Right lobe of liver (tissue), 6 donors: Measurements from ENCODE around the gene UGT1A4. TPM values are rescaled to one million over a fixed set of nuclear protein-coding genes. Genes with fewer than 3 reads are reported as not detected.

Experiments used
- ATAC-seq, 4 donors: fragments of 200-7000 bp; cut with Tn5 transposase; one replicate each; pipeline ENCODE4 v1.9.1; 2020; ENCODE audit warnings: mild to moderate bottlenecking in 4 of 4, moderate library complexity in 4 of 4
- DNase-seq, 3 donors: peaks; one replicate each; pipeline ENCODE4 v3.0.0-alpha.2; 2020
- H3K27ac ChIP-seq, 3 donors: fragments of 200-600 bp; one replicate each; pipeline ENCODE4 v1.8.0; 2022
- H3K27me3 ChIP-seq, 2 donors: fragments of 200-600 bp; one replicate each; pipeline ENCODE4 v1.8.0; 2022
- H3K36me3 ChIP-seq, 4 donors: fragments of 200-600 bp; sonication (generic) in 1 of 4; one replicate each; pipeline versions ENCODE4 v1.5.1 to v1.8.0; 2017 to 2022; ENCODE audit warnings: control low read depth in 1 of 4
- H3K4me1 ChIP-seq, 4 donors: fragments of 200-600 bp; sonication (generic) in 1 of 4; one replicate each; pipeline versions ENCODE4 v1.5.1 to v1.8.0; 2017 to 2022; ENCODE audit warnings: control low read depth in 1 of 4
- H3K4me3 ChIP-seq, 3 donors: fragments of 200-600 bp; one replicate each; pipeline ENCODE4 v1.8.0; 2022
- H3K9me3 ChIP-seq, 4 donors: fragments of 200-600 bp; sonication (generic) in 1 of 4; one replicate each; pipeline versions ENCODE4 v1.5.1 to v1.8.0; 2017 to 2022; ENCODE audit warnings: control low read depth in 1 of 4
- CTCF ChIP-seq, 4 donors: fragments of 200-600 bp in 3 of 4; fragments of 450-650 bp in 1 of 4; IDR thresholded peaks; one replicate each; pipeline versions ENCODE4 v1.5.1 to v1.8.0; 2016 to 2022; ENCODE audit warnings: antibody characterized with exemption in 4 of 4, mild to moderate bottlenecking in 2 of 4
- POLR2A ChIP-seq: fragments of 450-650 bp; IDR thresholded peaks from one replicate; pipeline ENCODE4 v1.6.1; 2017; ENCODE audit warnings: antibody characterized with exemption, mild to moderate bottlenecking
- WGBS: methylation state at CpG from one replicate; pipeline ENCODE4 v1.1.6; 2018; ENCODE audit warnings: low coverage, low lambda C conversion rate; ENCODE audit not compliant: insufficient coverage; ENCODE audit errors: missing lambda C conversion rate; 5-methylcytosine and 5-hydroxymethylcytosine counted together
- intact Hi-C, 2 donors: fragments of 100-400 bp; cut with DNase I; formaldehyde crosslinking; loops; one replicate each; pipeline versions ENCODE4 v1.11.2 to v1.14.1; 2022
- total RNA-seq, 6 experiments: library from RNA; depleted of rRNA in 2 of 6; stranded (reverse); fragments of >200 nt in 2 of 6; fragmentation: NEBNext Ultra II Directional in 3 of 6; extraction: Animal tissue kit (Norgen Biotek cat#: 25700) in 3 of 6; gene quantifications; one replicate each; pipeline versions ENCODE4 v1.1.0 to v1.2.4, GENCODE V29; 2016 to 2023
- donor health status: DM: no; HTN: yes; CAD: no.
- donor health status: DM: no; HTN: no; CAD: no.
- donor health status: DM: no; HTN: no; CAD: no.
- donor health status: DM: no; HTN: yes; CAD: no.
- donor health status: DM: no; HTN: yes; CAD: no.

Gene UGT1A4
- total RNA-seq, 6 experiments from 2014 or later, result 98.7 to 1,011 (median 214) TPM

DNA sequence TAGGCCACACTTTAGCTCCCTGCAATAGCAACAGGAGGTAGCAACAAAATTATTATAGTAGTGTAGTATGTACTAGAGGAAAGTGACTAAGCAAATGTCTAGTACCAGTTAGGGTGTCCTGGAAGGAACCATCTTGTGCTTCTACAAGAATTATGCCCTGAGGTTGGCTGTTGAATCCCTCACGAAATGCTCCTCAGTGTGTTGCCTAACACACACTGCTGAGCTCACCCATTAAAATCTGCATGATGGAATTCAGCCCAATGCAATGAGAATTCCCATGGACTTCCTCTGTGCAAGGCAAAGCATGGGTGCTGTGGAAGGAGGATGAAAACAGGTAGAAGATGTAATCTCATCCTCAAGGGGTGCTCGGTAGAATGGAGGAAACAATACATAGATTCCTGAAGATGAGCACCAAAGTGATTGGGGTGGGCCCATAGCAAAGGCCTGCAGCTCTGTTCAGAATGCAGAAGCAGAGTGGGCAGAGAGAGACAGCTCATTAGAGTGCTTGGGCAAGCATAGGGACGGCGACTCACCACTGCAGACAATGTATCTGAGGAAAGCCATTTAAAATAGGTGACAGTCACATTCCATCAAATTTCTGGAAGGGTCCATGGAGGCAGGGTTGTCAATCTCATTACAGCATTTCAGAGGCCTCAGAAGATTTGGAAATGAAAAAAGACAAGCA lies 38.0 kb upstream of the UGT1A4 start:
- peak in 2 of 4 donors; percentile 28 to 31 for ATAC-seq
- Histone ChIP-seq H3K9me3 (no peaks in the 10 kb centered on the region), H3K27ac (no peak overlapping the region), H3K4me3 (no peak overlapping the region), H3K27me3 (no peaks in the 10 kb centered on the region), H3K4me1 (peaks cover 0 to 31% (median 0%) of the 10 kb centered on the region in 4 donors), H3K36me3 (no peaks in the 10 kb centered on the region)
- no peak for DNase-seq
- WGBS, result 72% methylated on average over 2 of the region's 4 CpGs
- no peak for TF ChIP-seq CTCF (IDR thresholded peaks at IDR 0.05)
- TF ChIP-seq POLR2A, result no peak
- intact Hi-C loops, result no loop called here

DNA sequence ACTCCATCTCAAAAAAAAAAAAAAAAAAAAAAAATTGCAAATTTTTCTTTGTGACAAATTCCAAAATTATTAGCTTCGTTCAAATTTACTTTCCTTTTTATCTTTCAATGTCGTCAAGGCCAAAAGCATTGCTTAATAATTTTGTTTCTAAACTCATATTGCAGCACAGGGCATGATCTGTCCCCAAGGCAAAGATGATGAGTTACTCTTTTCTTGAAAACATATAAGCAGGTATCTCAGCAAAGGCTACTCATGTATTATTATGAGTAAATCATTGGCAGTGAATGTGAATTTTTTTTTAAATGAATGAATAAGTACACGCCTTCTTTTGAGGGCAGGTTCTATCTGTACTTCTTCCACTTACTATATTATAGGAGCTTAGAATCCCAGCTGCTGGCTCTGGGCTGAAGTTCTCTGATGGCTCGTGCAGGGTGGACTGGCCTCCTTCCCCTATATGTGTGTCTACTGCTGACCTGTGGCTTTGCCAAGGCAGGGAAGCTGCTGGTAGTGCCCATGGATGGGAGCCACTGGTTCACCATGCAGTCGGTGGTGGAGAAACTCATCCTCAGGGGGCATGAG lies 36.9 kb upstream of the UGT1A4 start, which contains the start of gene UGT1A7:
UGT1A7 (plus strand) TSS at position 381 of the 579 bp plus-strand sequence; CDS start at position 418, 37 bp downstream.
- peaks cover 0 to 20% (median 0%) of the 10 kb centered on the region in 4 donors for H3K4me1 ChIP-seq
- TF ChIP-seq CTCF (IDR thresholded peaks at IDR 0.05), result no peak
- no peak for TF ChIP-seq POLR2A
- ATAC-seq, result peak in 2 of 4 donors; percentile 29 to 56
- no peak for DNase-seq
- 44% methylated on average over 3 of the region's 5 CpGs for WGBS
- intact Hi-C loops, result no loop called here
- no peaks in the 10 kb centered on the region for H3K27me3 ChIP-seq
- H3K36me3 ChIP-seq, result no peaks in the 10 kb centered on the region
- no peak within 1 kb of the TSS for H3K27ac ChIP-seq
- H3K4me3 ChIP-seq, result no peak within 1 kb of the TSS
- no peaks in the 10 kb centered on the region for H3K9me3 ChIP-seq

DNA sequence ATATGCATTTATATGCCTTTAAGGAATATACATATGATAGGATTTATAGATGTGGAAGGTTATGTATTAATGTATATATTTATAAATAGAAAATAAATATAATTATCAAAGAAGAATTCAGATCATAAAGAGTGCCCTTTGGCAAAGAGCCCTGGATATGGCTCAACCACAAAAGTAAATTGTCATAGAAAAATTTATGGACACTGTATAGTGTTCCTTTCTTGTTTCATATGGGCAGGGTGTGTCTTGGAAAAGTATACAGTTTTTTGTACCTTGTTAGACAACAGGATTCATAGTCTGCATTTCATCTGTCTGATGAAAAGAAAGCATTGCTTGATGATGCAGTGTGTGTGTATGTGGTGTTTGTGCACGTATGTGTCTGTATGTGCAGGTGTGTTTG lies 33.9 kb upstream of the UGT1A4 start:
- Histone ChIP-seq H3K9me3 (no peaks in the 10 kb centered on the region), H3K27me3 (no peaks in the 10 kb centered on the region), H3K27ac (no peak overlapping the region), H3K4me3 (no peak overlapping the region), H3K4me1 (peaks cover 0 to 16% (median 0%) of the 10 kb centered on the region in 4 donors), H3K36me3 (no peaks in the 10 kb centered on the region)
- no peak for ATAC-seq
- DNase-seq, result no peak
- intact Hi-C loops, result no loop called here
- no peak for TF ChIP-seq CTCF (IDR thresholded peaks at IDR 0.05)
- no peak for TF ChIP-seq POLR2A
- WGBS, result 94% methylated on average over 1 of the region's 1 CpG

GRCh38 chr2:233686928-233687327 lies 31.6 kb upstream of the UGT1A4 start:
- Histone ChIP-seq H3K27me3 (no peaks in the 10 kb centered on the region), H3K27ac (no peak overlapping the region), H3K4me3 (no peak overlapping the region), H3K4me1 (peaks cover 0 to 29% (median 2%) of the 10 kb centered on the region in 4 donors), H3K36me3 (no peaks in the 10 kb centered on the region), H3K9me3 (no peaks in the 10 kb centered on the region)
- intact Hi-C loops, result no loop called here
- no peak for DNase-seq
- ATAC-seq, result no peak
- 55% methylated on average over 5 of the region's 5 CpGs for WGBS
- TF ChIP-seq POLR2A, result no peak
- no peak for TF ChIP-seq CTCF (IDR thresholded peaks at IDR 0.05)
